ENCODE measurements around the gene FOXO1. TPM values are rescaled to one million over a fixed set of nuclear protein-coding genes. Genes with fewer than 3 reads are reported as not detected.
A peak's percentile ranks its signal among the peaks of the same experiment; 100 is the strongest.

Gene FOXO1
- total RNA-seq, 1 experiment from 2014 or later = 0.68 TPM

DNA sequence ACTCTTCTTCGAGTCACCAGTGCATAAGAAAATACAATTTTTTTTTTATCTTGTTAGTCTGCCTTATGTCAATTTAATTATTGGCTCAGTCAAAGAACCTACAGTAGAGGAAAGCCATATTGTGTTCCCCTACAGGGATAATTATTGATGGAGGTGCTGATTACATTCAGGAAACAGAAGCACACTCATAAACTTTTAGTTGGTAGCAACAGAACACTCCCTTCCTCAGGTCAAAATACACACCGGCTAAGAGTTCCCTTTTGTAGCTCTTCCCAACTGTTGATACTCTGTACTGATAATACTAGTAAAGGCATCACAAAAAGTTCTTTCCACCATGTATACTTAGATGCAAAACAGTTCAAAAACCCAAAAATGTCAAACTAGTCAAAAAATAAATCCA is 18.4 kb downstream of the FOXO1 start:
- DNase-seq (ENCODE audit: low read depth) = no peak
- in situ Hi-C loops (cut with HindIII; ENCODE audit: low pct_unique_long_range_greater_than_20kb, low sequenced_read_pairs) = no loop called here

GRCh38 chr13:40644838-40645604 is 21.4 kb downstream of the FOXO1 start:
- in situ Hi-C loops (cut with HindIII; ENCODE audit: low pct_unique_long_range_greater_than_20kb, low sequenced_read_pairs) = no loop called here
- no peak for DNase-seq (ENCODE audit: low read depth)

- in situ Hi-C loops (cut with HindIII; ENCODE audit: low pct_unique_long_range_greater_than_20kb, low sequenced_read_pairs) = no loop called here
- no peak for DNase-seq (ENCODE audit: low read depth)
Measured at GRCh38 chr13:40640845-40641458, 25.5 kb downstream of the FOXO1 start.

GRCh38 chr13:40640202-40640601 is 26.2 kb downstream of the FOXO1 start:
- no peak for DNase-seq (ENCODE audit: low read depth)
- in situ Hi-C loops (cut with HindIII; ENCODE audit: low pct_unique_long_range_greater_than_20kb, low sequenced_read_pairs) = no loop called here

GRCh38 chr13:40639221-40639681 is 27.2 kb downstream of the FOXO1 start:
- in situ Hi-C loops (cut with HindIII; ENCODE audit: low pct_unique_long_range_greater_than_20kb, low sequenced_read_pairs) = no loop called here
- DNase-seq (ENCODE audit: low read depth) = no peak

DNA sequence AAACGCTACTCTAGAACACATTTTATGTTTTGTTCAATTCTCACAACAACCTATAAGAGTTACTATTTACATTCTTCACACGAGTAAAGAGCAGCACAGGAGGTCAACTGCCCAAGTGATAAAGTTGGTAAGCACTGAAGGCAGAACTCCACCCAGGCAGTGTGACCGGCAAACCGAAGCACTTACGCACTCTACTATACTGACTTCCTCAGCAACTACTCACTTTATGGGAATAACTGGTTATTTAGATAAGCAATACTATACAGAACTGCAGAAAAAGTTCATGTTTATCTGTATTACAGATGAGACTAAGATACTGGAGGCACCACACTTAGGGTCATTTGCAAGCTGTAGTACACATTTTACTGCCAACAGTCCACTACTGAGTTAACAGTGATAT is 28.8 kb downstream of the FOXO1 start:
- no peak for DNase-seq (ENCODE audit: low read depth)
- in situ Hi-C loops (cut with HindIII; ENCODE audit: low pct_unique_long_range_greater_than_20kb, low sequenced_read_pairs) = no loop called here

DNA sequence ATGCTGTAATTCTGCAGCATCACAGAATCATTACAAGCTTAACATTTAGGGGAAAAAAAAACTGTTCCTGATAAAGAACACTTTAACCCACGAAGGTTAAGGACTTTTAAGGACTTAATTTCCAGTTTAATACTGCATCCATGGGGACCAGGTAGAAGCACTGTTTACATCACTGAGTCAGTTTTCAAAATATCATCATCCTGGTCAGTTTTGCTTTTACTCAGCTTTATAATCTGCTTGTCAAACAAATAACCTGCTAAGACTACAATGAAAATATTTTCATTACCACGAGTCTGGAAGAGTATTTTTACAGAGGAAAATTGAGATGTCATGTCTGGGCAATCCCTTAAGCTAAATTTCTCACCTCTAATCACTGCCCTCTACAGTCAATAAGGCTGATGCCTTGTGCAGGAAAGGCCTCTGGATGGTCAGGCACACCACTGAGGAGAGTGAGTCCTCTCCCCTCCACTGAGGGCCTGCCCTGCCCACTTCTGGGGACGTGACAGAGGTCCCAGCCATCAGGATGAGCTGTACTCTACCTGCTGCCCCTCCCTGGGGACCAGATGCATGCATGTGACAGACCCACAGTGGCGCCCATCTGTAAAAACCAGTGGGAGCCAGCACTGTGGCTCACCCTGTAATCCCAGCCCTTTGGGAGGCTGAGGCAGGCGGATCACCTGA is 31.0 kb downstream of the FOXO1 start:
- in situ Hi-C loops (cut with HindIII; ENCODE audit: low pct_unique_long_range_greater_than_20kb, low sequenced_read_pairs) = no loop called here
- peak; percentile 4 for DNase-seq (ENCODE audit: low read depth)

GRCh38 chr13:40632915-40633314 is 33.5 kb downstream of the FOXO1 start:
- DNase-seq (ENCODE audit: low read depth) = no peak
- in situ Hi-C loops (cut with HindIII; ENCODE audit: low pct_unique_long_range_greater_than_20kb, low sequenced_read_pairs) = no loop called here

GRCh38 chr13:40631605-40632004 is 34.8 kb downstream of the FOXO1 start:
- in situ Hi-C loops (cut with HindIII; ENCODE audit: low pct_unique_long_range_greater_than_20kb, low sequenced_read_pairs) = no loop called here
- no peak for DNase-seq (ENCODE audit: low read depth)

DNA sequence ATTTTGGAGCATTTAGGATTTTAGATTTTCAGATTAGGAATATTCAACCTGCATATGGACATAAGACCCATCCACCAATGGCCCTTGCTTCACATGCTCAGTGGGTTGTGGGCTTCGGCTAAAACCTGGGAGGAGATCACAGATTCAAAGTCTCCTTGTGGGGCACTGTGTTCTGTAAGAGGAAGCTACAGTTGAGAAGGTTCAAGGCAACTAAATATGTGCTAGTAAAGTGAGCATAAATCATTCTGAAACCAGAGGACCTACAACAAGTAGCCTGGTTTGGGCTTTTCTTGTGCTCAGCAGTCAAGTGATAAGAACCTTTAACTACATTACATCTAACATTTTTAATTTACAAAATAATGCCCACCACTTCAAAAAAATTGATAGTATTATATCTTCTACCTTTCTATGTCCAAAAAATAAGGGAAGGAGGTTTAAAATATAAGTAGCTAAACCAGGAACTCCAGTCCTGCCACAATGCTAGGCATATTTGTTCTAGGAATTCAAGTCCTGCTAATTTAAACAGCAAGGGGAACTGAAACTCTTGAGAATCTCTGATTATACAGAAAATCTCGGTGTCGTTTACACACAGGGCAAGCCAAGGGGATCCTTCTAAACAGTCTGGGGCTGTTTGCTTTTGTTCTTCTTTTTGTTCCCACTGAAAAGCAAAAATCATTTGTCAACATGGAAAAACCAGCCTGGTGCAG is 36.6 kb downstream of the FOXO1 start:
- no peak for DNase-seq (ENCODE audit: low read depth)
- in situ Hi-C loops (cut with HindIII; ENCODE audit: low pct_unique_long_range_greater_than_20kb, low sequenced_read_pairs) = no loop called here

- in situ Hi-C loops (cut with HindIII; ENCODE audit: low pct_unique_long_range_greater_than_20kb, low sequenced_read_pairs) = no loop called here
Measured at GRCh38 chr13:40626977-40627376, 39.5 kb downstream of the FOXO1 start.

DNA sequence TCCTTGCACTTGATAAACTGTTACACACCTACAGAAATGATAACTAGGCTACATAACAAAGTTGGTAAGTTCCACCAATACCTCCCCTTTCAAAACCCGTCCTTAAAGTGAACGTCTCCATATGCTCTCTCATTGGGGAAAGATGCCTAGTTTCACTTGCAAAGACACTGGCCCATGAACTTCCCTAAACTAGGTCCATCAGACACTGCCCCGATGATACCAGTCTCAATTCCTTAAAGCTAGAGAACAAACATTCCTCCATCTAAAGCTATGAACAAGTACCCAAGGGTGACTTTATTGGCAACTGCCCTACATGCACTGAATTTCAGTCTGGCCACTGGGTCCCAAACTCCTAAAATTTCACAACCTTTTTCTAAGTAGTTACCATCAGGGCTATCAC is 39.9 kb downstream of the FOXO1 start:
- in situ Hi-C loops (cut with HindIII; ENCODE audit: low pct_unique_long_range_greater_than_20kb, low sequenced_read_pairs) = no loop called here
- no peak for DNase-seq (ENCODE audit: low read depth)

More at GRCh38 chr13:40626977-40627376, 39.5 kb downstream of the FOXO1 start:
- DNase-seq (ENCODE audit: low read depth) = no peak

DNA sequence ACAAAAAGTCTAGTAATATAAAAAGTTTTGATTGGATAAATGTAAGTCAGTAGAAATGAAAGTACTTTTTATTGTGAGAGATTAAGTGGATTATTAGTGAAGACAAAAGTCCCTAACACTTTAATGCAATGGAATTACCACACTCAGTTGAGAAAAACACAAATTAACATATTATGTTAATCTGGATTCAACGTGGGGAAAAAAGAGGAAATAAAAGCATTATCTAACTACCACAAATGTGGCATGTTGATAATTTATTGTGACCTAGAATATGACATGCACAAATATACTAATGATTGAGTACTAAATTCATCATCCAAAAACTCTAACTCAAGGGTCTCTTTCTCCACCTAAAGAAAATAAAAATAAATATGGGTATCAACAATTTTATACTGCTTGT is 41.5 kb downstream of the FOXO1 start:
- in situ Hi-C loops (cut with HindIII; ENCODE audit: low pct_unique_long_range_greater_than_20kb, low sequenced_read_pairs) = no loop called here
- no peak for DNase-seq (ENCODE audit: low read depth)

GRCh38 chr13:40624383-40624782 is 42.1 kb downstream of the FOXO1 start:
- in situ Hi-C loops (cut with HindIII; ENCODE audit: low pct_unique_long_range_greater_than_20kb, low sequenced_read_pairs) = no loop called here
- no peak for DNase-seq (ENCODE audit: low read depth)

- no peak for DNase-seq (ENCODE audit: low read depth)
- in situ Hi-C loops (cut with HindIII; ENCODE audit: low pct_unique_long_range_greater_than_20kb, low sequenced_read_pairs) = no loop called here
Measured at GRCh38 chr13:40622761-40623160, 43.7 kb downstream of the FOXO1 start.

- DNase-seq (ENCODE audit: low read depth) = no peak
- in situ Hi-C loops (cut with HindIII; ENCODE audit: low pct_unique_long_range_greater_than_20kb, low sequenced_read_pairs) = no loop called here
Measured at GRCh38 chr13:40622246-40622645, 44.2 kb downstream of the FOXO1 start.

DNA sequence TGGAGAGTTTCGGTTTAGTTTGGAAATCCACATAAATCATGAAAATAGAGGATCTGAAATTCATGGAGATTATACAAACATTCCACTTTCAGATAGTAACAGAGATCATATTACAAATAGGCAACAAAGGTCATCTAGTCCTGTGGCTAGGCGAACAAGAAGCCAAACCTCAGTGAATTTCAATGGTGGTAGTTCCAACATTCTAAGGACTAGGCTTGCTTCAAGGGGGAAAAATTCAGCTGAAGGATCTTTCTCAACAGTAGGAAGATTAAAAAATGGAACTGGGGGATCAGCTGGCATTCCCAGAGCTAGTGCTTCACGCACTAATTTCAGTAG is 47.0 kb downstream of the FOXO1 start:
- in situ Hi-C loops (cut with HindIII; ENCODE audit: low pct_unique_long_range_greater_than_20kb, low sequenced_read_pairs) = no loop called here
- DNase-seq (ENCODE audit: low read depth) = no peak

DNA sequence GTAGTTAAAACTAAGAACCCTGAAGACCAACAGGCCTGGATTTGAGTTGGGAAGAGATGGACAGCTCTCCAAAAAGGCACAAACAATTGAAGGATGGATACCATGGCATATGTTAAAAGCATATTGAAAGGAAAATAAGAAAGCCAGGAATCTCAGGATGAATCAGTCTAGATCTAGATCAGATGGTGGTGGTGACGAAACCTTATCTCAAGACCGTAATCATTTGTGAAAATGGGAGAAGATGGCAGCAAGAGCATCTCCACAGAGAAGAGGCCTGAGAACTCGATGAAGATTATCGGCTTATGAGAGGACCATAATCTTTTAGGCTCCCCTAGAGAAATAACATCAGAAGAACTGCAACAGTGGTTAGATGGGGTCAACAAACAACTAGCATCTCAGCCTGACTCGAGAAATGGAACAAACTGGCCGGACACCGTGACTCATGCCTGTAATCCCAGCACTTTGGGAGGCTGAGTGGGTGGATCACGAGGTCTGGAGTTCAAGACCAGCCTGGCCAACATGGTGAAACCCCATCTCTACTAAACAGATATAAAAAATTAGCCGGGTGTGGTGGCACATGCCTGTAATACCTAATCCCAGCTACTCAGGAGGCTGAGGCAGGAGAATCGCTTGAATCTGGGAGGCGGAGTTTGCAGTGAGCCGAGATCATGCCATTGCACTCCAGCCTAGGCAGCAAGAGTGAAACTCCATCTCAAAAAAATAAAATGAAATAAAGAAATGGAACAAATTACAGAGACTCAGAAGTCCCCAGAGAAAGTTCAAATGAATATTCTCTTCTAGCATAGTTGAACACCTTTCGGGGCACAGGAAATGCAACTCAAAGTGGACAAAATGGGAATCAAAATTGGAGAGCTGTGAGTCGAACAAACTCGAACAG is 47.6 kb downstream of the FOXO1 start:
- in situ Hi-C loops (cut with HindIII; ENCODE audit: low pct_unique_long_range_greater_than_20kb, low sequenced_read_pairs) = no loop called here

More for the DNA sequence above, 47.6 kb downstream of the FOXO1 start:
- no peak for DNase-seq (ENCODE audit: low read depth)

Data from Caki2 (cell line).